Trophoblast cell (in vitro differentiated cells and primary cell): ENCODE measurements around the gene PHACTR1.

Experiments
- DNase-seq, 2 donors: peaks; one replicate each; pipeline ENCODE4 v3.0.0-alpha.2; 2016
- H2AFZ ChIP-seq: 2 replicates; pipeline ENCODE4 v1.6.1; 2013; ENCODE audit warnings: low read length, moderate library complexity, mild to moderate bottlenecking; ENCODE audit not compliant: insufficient read depth, poor library complexity
- H2AK5ac ChIP-seq: 2 replicates; pipeline ENCODE4 v1.6.1; 2013; ENCODE audit warnings: mild to moderate bottlenecking, low read length
- H2BK120ac ChIP-seq: 2 replicates; pipeline ENCODE4 v1.6.1; 2013; ENCODE audit warnings: low read length, mild to moderate bottlenecking, moderate library complexity; ENCODE audit not compliant: insufficient read depth, poor library complexity
- H2BK12ac ChIP-seq: 2 replicates; pipeline ENCODE4 v1.6.1; 2013; ENCODE audit warnings: mild to moderate bottlenecking, low read length, moderate library complexity
- H2BK5ac ChIP-seq: 2 replicates; pipeline ENCODE4 v1.6.1; 2013; ENCODE audit warnings: low read length, low read depth, moderate library complexity, mild to moderate bottlenecking; ENCODE audit not compliant: poor library complexity
- H3K14ac ChIP-seq: 2 replicates; pipeline ENCODE4 v1.6.1; 2013; ENCODE audit warnings: mild to moderate bottlenecking, low read length
- H3K18ac ChIP-seq: 2 replicates; pipeline ENCODE4 v1.6.1; 2013; ENCODE audit warnings: mild to moderate bottlenecking, low read length
- H3K23ac ChIP-seq: 2 replicates; pipeline ENCODE4 v1.6.1; 2013; ENCODE audit warnings: low read length
- H3K27ac ChIP-seq: 2 replicates; pipeline ENCODE4 v1.5.1; 2013; ENCODE audit warnings: low read depth, mild to moderate bottlenecking, inconsistent platforms, low read length, moderate library complexity
- H3K27me3 ChIP-seq: 2 replicates; pipeline ENCODE4 v1.6.1; 2013; ENCODE audit warnings: inconsistent platforms, mild to moderate bottlenecking, low read length, moderate library complexity; ENCODE audit not compliant: insufficient read depth
- H3K36me3 ChIP-seq, 2 experiments: 1 replicate in 1 of 2; 2 replicates in 1 of 2; pipeline ENCODE4 v1.6.1; 2013; ENCODE audit warnings: low read length in 2 of 2, mild to moderate bottlenecking in 2 of 2, moderate library complexity in 1 of 2; ENCODE audit not compliant: insufficient read depth in 2 of 2, control insufficient read depth in 1 of 2
- H3K4ac ChIP-seq: 2 replicates; pipeline ENCODE4 v1.6.1; 2013; ENCODE audit warnings: low read depth, mild to moderate bottlenecking, low read length, moderate library complexity
- H3K4me1 ChIP-seq, 2 experiments: 1 replicate in 1 of 2; 2 replicates in 1 of 2; pipeline ENCODE4 v1.6.1; 2013; ENCODE audit warnings: low read length in 2 of 2, mild to moderate bottlenecking in 2 of 2, moderate library complexity in 1 of 2; ENCODE audit not compliant: insufficient read depth in 2 of 2, control insufficient read depth in 1 of 2
- H3K4me2 ChIP-seq: 2 replicates; pipeline ENCODE4 v1.6.1; 2013; ENCODE audit warnings: inconsistent platforms, mild to moderate bottlenecking, low read length, moderate library complexity
- H3K4me3 ChIP-seq: 2 replicates; pipeline ENCODE4 v1.5.1; 2013; ENCODE audit warnings: mild to moderate bottlenecking, low read depth, low read length, inconsistent platforms
- H3K79me1 ChIP-seq: one replicate; pipeline ENCODE4 v1.6.1; 2013; ENCODE audit warnings: low read length
- H3K79me2 ChIP-seq: 2 replicates; pipeline ENCODE4 v1.6.1; 2013; ENCODE audit warnings: low read length, mild to moderate bottlenecking; ENCODE audit not compliant: control insufficient read depth, insufficient read depth, poor library complexity
- H3K9ac ChIP-seq: 2 replicates; pipeline ENCODE4 v1.6.1; 2013; ENCODE audit warnings: mild to moderate bottlenecking, low read length
- H3K9me3 ChIP-seq: 2 replicates; pipeline ENCODE4 v1.6.1; 2013; ENCODE audit warnings: low read depth, mild to moderate bottlenecking, control low read depth, inconsistent platforms, low read length; ENCODE audit not compliant: insufficient read depth
- H4K12ac ChIP-seq: 2 replicates; pipeline ENCODE4 v1.6.1; 2013; ENCODE audit warnings: low read depth, mild to moderate bottlenecking, low read length, moderate library complexity
- H4K8ac ChIP-seq: 2 replicates; pipeline ENCODE4 v1.6.1; 2013; ENCODE audit warnings: low read depth, mild to moderate bottlenecking, low read length, moderate library complexity
- H4K91ac ChIP-seq: one replicate; pipeline ENCODE4 v1.6.1; 2013; ENCODE audit warnings: low read depth, mild to moderate bottlenecking, low read length, moderate library complexity
- WGBS: extraction: QIAGEN DNeasy Blood & Tissue Kit; methylation state at CpG from one replicate; pipeline ENCODE4 v1.1.7; 2013; ENCODE audit warnings: missing lambda C conversion rate; ENCODE audit not compliant: insufficient read length, insufficient coverage; ENCODE audit errors: extremely low coverage; 5-methylcytosine and 5-hydroxymethylcytosine counted together

The PHACTR1 gene

GRCh38 chr6:13188306-13188705 lies 471.7 kb downstream of the PHACTR1 start:
- Histone ChIP-seq H3K9me3 (no peaks in the 10 kb centered on the region), H2BK12ac (no peak overlapping the region), H3K4me2 (no peak overlapping the region), H3K79me1 (no peaks in the 10 kb centered on the region), H2AFZ (no peak overlapping the region), H4K12ac (no peak overlapping the region), H2AK5ac (no peak overlapping the region), H4K91ac (no peak overlapping the region), H3K4ac (no peak overlapping the region), H4K8ac (no peak overlapping the region), H3K27me3 (no peaks in the 10 kb centered on the region), H3K36me3 (no peaks in the 10 kb centered on the region), H3K14ac (no peak overlapping the region), H3K4me1 (no peaks in the 10 kb centered on the region), H3K9ac (no peak overlapping the region), H2BK5ac (no peak overlapping the region), H3K18ac (no peak overlapping the region), H3K27ac (no peak overlapping the region), H2BK120ac (no peak overlapping the region), H3K79me2 (no peaks in the 10 kb centered on the region), H3K4me3 (no peak overlapping the region), H3K23ac (no peak overlapping the region)
- DNase-seq = no peak
- no CpG with 5 or more reads among the region's 3 CpGs for WGBS

- Histone ChIP-seq H3K23ac (no peak overlapping the region), H2BK120ac (no peak overlapping the region), H3K9ac (no peak overlapping the region), H3K36me3 (no peaks in the 10 kb centered on the region), H3K27ac (no peak overlapping the region), H3K18ac (no peak overlapping the region), H2BK12ac (no peak overlapping the region), H2BK5ac (no peak overlapping the region), H3K4me1 (no peaks in the 10 kb centered on the region), H3K27me3 (no peaks in the 10 kb centered on the region), H2AK5ac (no peak overlapping the region), H3K4me3 (no peak overlapping the region), H3K79me2 (no peaks in the 10 kb centered on the region), H4K12ac (no peak overlapping the region), H3K4me2 (no peak overlapping the region), H3K9me3 (no peaks in the 10 kb centered on the region), H3K14ac (no peak overlapping the region), H4K91ac (no peak overlapping the region), H4K8ac (no peak overlapping the region), H2AFZ (no peak overlapping the region), H3K4ac (no peak overlapping the region), H3K79me1 (no peaks in the 10 kb centered on the region)
- WGBS = no CpG with 5 or more reads among the region's 6 CpGs
- DNase-seq = no peak
These were observed 473.1 kb downstream of the PHACTR1 start for GRCh38 chr6:13189710-13190109.

- no peak overlapping the region for H3K18ac ChIP-seq
- no peak overlapping the region for H3K4me2 ChIP-seq
- H4K12ac ChIP-seq = no peak overlapping the region
- H4K8ac ChIP-seq = no peak overlapping the region
- H3K9me3 ChIP-seq = no peaks in the 10 kb centered on the region
- no peak overlapping the region for H2AFZ ChIP-seq
- H3K9ac ChIP-seq = no peak overlapping the region
- no peaks in the 10 kb centered on the region for H3K36me3 ChIP-seq
- H4K91ac ChIP-seq = no peak overlapping the region
- H3K27me3 ChIP-seq = no peaks in the 10 kb centered on the region
- no peak overlapping the region for H2BK120ac ChIP-seq
- H3K79me1 ChIP-seq = no peaks in the 10 kb centered on the region
- H2AK5ac ChIP-seq = no peak overlapping the region
- WGBS = no CpG with 5 or more reads among the region's 1 CpG
- H3K27ac ChIP-seq = no peak overlapping the region
- no peak for DNase-seq
- no peak overlapping the region for H3K23ac ChIP-seq
- H3K79me2 ChIP-seq = no peaks in the 10 kb centered on the region
- no peak overlapping the region for H3K4me3 ChIP-seq
- H3K4me1 ChIP-seq = no peaks in the 10 kb centered on the region
- H3K4ac ChIP-seq = no peak overlapping the region
- H2BK12ac ChIP-seq = no peak overlapping the region
- H3K14ac ChIP-seq = no peak overlapping the region
- no peak overlapping the region for H2BK5ac ChIP-seq
These were observed 473.8 kb downstream of the PHACTR1 start for GRCh38 chr6:13190376-13190775.

- no peak overlapping the region for H4K12ac ChIP-seq
- H3K4me2 ChIP-seq = no peak overlapping the region
- no peak overlapping the region for H3K14ac ChIP-seq
- no peak overlapping the region for H2BK120ac ChIP-seq
- H3K79me1 ChIP-seq = no peaks in the 10 kb centered on the region
- no peaks in the 10 kb centered on the region for H3K36me3 ChIP-seq
- no peak overlapping the region for H2AK5ac ChIP-seq
- H2BK12ac ChIP-seq = no peak overlapping the region
- no peaks in the 10 kb centered on the region for H3K27me3 ChIP-seq
- no peaks in the 10 kb centered on the region for H3K79me2 ChIP-seq
- no peak for DNase-seq
- H3K27ac ChIP-seq = no peak overlapping the region
- H3K9me3 ChIP-seq = no peaks in the 10 kb centered on the region
- no peak overlapping the region for H4K8ac ChIP-seq
- H3K4ac ChIP-seq = no peak overlapping the region
- no peak overlapping the region for H3K23ac ChIP-seq
- H4K91ac ChIP-seq = no peak overlapping the region
- no peak overlapping the region for H3K9ac ChIP-seq
- no peak overlapping the region for H2BK5ac ChIP-seq
- WGBS = no CpG with 5 or more reads among the region's 1 CpG
- H3K4me3 ChIP-seq = no peak overlapping the region
- no peak overlapping the region for H2AFZ ChIP-seq
- no peaks in the 10 kb centered on the region for H3K4me1 ChIP-seq
- no peak overlapping the region for H3K18ac ChIP-seq
These were observed 474.9 kb downstream of the PHACTR1 start for GRCh38 chr6:13191461-13191860.
